GM20000 (cell line): Measurements from ENCODE around the gene CPTP.
A peak's percentile ranks its signal among the peaks of the same experiment; 100 is the strongest.

Experiments used
- DNase-seq: peaks from one replicate; pipeline ENCODE4 v3.0.0; 2012; ENCODE audit warnings: low spot score
- TF ChIP-seq, protein P1 (sequence below): IDR thresholded peaks from 2 replicates; pipeline ENCODE4 v1.5.1; 2012; ENCODE audit warnings: mild to moderate bottlenecking, control low read depth; ENCODE audit errors: extremely low read depth, missing control alignments

CPTP gene

DNA sequence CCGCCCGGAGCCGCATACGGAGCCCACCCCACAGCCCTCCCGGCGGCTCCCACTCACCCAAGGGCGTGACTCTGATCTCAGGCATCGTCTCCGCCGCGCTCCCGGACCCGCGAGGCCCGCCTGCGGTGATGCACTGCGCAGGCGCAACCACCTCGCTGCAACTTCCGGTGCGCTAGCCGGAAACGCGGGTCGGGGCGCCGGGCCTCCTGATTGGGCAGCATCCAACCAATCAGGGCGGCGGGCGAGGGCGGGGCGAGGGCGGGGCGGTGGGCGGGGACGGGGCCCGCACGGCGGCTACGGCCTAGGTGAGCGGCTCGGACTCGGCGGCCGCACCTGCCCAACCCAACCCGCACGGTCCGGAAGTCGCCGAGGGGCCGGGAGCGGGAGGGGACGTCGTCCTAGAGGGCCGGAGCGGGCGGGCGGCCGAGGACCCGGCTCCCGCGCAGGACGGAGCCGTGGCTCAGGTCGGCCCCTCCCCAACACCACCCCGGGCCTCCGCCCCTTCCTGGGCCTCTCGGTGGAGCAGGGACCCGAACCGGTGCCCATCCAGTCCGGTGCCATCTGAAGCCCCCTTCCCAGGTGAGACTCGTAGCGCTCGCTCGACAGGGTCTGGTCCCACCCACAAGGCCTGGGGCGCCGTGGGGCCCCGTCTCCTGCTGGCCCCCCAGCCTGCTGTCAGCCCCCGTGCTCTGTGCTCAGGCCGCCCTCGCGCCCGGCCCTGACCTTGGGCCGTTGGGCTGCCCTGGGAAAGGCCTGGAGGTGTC is at the start of gene CPTP, which contains the start of gene INTS11:
TSS of gene CPTP (plus strand) at position 279 of the 764 bp plus-strand sequence. CDS start 2,109 bp downstream, outside the sequence.
TSS of gene INTS11 (minus strand) at position 137 of the 764 bp plus-strand sequence. CDS start at position 85, 52 bp downstream.
- TF ChIP-seq, protein P1, sequence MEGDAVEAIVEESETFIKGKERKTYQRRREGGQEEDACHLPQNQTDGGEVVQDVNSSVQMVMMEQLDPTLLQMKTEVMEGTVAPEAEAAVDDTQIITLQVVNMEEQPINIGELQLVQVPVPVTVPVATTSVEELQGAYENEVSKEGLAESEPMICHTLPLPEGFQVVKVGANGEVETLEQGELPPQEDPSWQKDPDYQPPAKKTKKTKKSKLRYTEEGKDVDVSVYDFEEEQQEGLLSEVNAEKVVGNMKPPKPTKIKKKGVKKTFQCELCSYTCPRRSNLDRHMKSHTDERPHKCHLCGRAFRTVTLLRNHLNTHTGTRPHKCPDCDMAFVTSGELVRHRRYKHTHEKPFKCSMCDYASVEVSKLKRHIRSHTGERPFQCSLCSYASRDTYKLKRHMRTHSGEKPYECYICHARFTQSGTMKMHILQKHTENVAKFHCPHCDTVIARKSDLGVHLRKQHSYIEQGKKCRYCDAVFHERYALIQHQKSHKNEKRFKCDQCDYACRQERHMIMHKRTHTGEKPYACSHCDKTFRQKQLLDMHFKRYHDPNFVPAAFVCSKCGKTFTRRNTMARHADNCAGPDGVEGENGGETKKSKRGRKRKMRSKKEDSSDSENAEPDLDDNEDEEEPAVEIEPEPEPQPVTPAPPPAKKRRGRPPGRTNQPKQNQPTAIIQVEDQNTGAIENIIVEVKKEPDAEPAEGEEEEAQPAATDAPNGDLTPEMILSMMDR, result no peak
- DNase-seq, result peak; percentile 100

DNA sequence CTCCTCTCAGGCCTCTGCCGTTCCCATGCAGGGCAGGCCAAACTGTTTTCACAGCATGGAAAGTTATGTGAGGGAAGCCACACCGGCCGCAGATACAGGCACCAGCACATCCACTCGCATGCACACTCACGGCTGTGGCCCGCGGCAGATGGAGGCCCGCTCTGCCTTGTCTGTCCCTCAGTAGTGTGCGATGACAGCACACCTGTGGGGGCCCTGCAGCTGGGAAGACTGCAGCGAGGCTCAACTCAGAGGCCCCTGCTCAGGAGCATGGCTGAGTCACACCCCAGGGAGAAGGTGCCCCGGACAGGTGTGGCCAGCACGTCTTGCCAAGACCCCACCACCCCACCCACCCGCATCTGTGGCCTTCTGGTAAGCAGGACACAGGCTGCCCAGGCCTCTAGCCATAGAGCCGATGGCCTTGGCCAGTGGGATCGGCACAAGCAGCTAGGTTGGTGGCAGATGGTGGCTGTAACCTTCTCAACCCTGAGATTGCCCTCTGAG is 49.6 kb upstream of the CPTP start:
- no peak for DNase-seq
- TF ChIP-seq, protein P1, result no peak

DNA sequence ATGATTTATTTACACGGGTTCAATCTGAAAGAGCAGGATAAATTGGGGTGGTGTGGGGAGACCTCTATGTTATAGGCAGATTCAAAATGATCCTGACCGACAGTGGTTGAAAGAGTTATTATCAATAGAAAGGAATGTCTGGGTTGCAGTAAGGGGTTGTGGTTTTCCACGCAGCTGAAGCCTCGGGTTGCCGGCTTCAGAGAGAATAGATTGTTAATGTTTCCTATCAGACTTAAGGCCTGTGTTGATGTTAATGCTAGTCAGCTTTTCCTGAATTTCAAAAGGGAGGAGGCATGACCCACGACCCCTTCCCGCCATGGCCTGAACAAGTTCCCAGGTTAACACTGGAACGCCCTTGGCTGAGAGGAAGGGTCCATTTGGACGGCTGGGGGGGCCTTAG is 48.8 kb upstream of the CPTP start:
- TF ChIP-seq, protein P1, result no peak
- DNase-seq, result no peak

DNA sequence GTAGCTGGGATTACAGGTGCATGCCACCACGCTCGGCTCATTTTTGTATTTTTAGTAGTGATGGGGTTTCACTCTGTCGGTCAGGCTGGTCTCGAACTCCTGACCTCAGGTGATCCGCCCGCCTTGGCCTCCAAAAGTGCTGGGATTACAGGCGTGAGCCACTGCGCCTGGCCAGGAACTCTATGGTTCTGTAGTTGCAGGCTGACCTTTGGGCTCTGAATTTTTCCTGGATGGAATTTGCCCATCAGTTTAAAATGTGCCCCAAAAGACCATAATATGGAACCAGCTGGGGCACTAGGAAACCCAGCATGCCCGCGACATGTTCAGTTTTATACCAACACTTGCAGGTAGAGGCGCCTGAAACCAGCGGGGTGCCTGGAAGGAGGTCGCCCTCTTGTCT is 46.0 kb upstream of the CPTP start:
- DNase-seq, result no peak
- TF ChIP-seq, protein P1, result no peak

DNA sequence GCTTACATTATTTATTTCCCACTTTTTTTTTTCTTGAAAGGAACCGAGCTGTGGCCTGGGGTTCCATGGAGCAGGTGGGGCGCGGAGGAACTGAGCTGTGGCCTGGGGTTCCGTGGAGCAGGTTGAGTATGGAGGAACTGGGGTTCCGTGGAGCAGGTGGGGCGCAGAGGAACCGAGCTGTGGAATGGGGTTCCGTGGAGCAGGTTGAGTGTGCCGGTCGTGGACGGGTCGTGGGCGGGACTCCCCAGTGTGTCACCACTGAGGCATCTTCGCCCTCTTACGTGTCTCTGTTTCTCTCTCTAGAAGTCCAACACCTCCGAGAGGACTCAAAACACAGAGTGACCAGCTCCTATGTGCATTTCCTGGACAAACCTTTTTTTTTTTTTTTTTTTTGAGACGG is 45.6 kb upstream of the CPTP start:
- TF ChIP-seq, protein P1, result no peak
- DNase-seq, result no peak

DNA sequence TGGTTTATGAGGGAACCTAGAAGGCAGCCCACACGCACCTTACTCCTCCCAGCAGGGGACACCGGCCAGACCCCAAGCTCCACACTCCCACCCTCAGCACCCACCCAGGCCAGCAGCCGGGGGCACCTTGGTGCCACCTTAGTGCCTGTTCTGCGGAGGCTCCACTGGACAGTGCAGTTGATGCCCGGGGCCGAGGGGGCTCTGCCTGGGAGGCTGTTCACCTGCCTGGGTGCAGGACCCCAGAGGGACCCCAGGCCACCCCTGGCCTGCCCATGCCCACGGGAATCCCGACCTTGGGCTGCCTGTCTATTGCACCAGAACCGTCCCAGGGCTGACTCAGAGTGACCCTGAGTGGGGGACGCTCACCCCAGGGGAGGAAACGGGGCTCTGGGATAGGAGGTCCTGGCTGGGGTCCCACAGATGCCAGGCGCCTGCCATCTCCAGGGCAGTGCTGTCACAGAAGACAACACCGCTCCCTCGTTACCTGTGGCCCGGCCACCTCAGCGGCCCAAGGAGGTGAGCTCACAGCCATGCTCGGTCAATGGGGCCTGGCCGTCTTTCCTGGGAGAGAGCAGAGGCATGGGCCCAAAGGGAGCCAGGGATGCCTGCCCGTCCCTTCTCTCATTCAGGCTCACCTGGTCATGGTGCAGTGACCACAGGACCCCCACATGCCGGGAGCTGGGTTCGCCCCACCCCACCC is 43.7 kb upstream of the CPTP start:
- DNase-seq, result no peak
- TF ChIP-seq, protein P1, result no peak

DNA sequence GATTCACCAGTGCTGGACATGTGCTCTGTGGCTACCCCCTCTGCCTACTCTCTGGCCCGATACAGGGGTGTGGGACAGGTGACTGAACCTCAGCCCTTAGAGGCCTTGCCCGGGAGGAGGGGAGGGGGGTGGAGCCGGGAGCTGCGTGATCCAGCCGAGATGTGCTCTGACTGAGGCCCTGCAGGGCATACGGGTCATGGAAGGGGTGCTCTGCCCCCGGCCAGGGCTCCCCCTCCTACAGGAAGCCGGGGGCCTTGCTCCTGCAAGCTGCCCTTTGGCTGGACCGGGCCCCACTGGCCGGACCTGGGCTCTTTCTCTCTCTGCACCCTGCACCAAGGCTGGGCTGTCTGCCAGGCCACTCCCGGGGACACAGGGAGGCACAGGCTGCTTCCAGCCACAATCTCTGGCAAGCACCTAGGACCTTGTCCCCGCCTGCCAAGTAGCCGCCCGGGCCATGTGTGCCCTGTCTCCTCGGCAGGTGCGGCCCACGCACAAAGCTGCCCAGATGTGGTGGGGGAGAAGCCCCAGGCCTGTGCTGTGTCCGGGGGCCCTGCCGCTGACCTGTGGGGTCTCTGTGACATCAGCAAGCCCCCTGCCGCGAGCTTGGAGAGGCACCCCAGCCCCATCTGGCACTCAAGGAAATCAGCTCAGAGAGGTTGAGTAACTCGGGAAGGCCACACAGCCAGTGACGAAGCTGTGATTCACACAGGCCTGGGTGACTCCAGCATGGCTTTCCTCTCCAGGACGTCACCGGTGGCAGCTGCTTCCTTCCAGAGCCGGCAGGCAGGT is 42.9 kb upstream of the CPTP start:
- TF ChIP-seq, protein P1, result no peak
- DNase-seq, result no peak
